BJ (cell line): ENCODE data around the gene NR2F1-AS1. TPM values are rescaled to one million over a fixed set of nuclear protein-coding genes. Genes with fewer than 3 reads are reported as not detected.

ENCODE experiments used
- CTCF ChIA-PET: fragments of 350-600 bp; formaldehyde crosslinking; extraction: SDS; loops from one replicate; lab custom pipeline; 2021; ENCODE audit warnings: antibody characterized with exemption, inconsistent platforms; lab: Yijun Ruan, JAX
- POLR2A ChIA-PET: fragments of 300-600 bp; sonication (Branson Sonifier 250); formaldehyde crosslinking; extraction: SDS; loops from one replicate; lab custom pipeline; 2021; ENCODE audit warnings: antibody characterized with exemption; lab: Charles Lee
- DNase-seq: peaks from one replicate; pipeline ENCODE4 v3.0.0-alpha.2; 2011; ENCODE audit warnings: low read depth
- H3K27me3 ChIP-seq: 2 replicates; pipeline ENCODE4 v1.6.0; 2011; ENCODE audit warnings: low read length; ENCODE audit not compliant: control insufficient read depth, insufficient read depth
- H3K36me3 ChIP-seq: 2 replicates; pipeline ENCODE4 v1.5.1; 2011; ENCODE audit warnings: low read length; ENCODE audit not compliant: control insufficient read depth, insufficient read depth
- H3K4me3 ChIP-seq: 2 replicates; pipeline ENCODE4 v1.5.1; 2011; ENCODE audit warnings: low read depth, mild to moderate bottlenecking, control low read depth, low read length
- CTCF ChIP-seq: IDR thresholded peaks from 2 replicates; pipeline ENCODE4 v1.5.1; 2011; ENCODE audit warnings: low read depth, mild to moderate bottlenecking, control low read depth, inconsistent platforms, low read length, moderate library complexity; ENCODE audit not compliant: insufficient read depth
- polyA plus RNA-seq: library from polyadenylated mRNA; depleted of rRNA; stranded (reverse); fragments of >200 nt; gene quantifications from 2 replicates; pipeline ENCODE4 v1.2.3, GENCODE V29; 2011

NR2F1-AS1 gene
- polyA plus RNA-seq, 1 experiment, result 13.7 TPM

GRCh38 chr5:93593476-93594131 is 12.6 kb upstream of the NR2F1-AS1 start:
- Histone ChIP-seq H3K36me3 (peaks cover 15% of the 10 kb centered on the region), H3K27me3 (no peaks in the 10 kb centered on the region), H3K4me3 (no peak overlapping the region)
- DNase-seq, result no peak
- no peak for TF ChIP-seq CTCF
- ChIA-PET CTCF (no interaction called here), POLR2A (no interaction called here)

- DNase-seq, result no peak
- Histone ChIP-seq H3K36me3 (peaks cover 18% of the 10 kb centered on the region), H3K27me3 (no peaks in the 10 kb centered on the region), H3K4me3 (no peak overlapping the region)
- POLR2A ChIA-PET, result no interaction called here
- CTCF ChIA-PET, result no interaction called here
- no peak for TF ChIP-seq CTCF
These were observed 11.9 kb upstream of the NR2F1-AS1 start for GRCh38 chr5:93592883-93593282.

- no peaks in the 10 kb centered on the region for H3K27me3 ChIP-seq
- peaks cover 24% of the 10 kb centered on the region for H3K36me3 ChIP-seq
- ChIA-PET POLR2A (no interaction called here), CTCF (interaction anchor here (1.0 to 1.5 kb wide), 2 partner anchors 16 to 18 kb away, joined by 3 to 4 read pairs; no protein-coding TSS in a partner anchor)
- TF ChIP-seq CTCF, result no peak
- DNase-seq, result no peak
- no peak overlapping the region for H3K4me3 ChIP-seq
These were observed 10.4 kb upstream of the NR2F1-AS1 start for GRCh38 chr5:93591323-93591945.

- peaks cover 22% of the 10 kb centered on the region for H3K36me3 ChIP-seq
- ChIA-PET CTCF (interaction anchor here (1.5 kb wide), 1 partner anchor 17 kb away, joined by 4 read pairs; no protein-coding TSS in a partner anchor), POLR2A (no interaction called here)
- no peak for TF ChIP-seq CTCF
- no peak overlapping the region for H3K4me3 ChIP-seq
- no peaks in the 10 kb centered on the region for H3K27me3 ChIP-seq
- no peak for DNase-seq
These were observed 9.5 kb upstream of the NR2F1-AS1 start for GRCh38 chr5:93590493-93590892.

GRCh38 chr5:93589829-93590215 is 8.8 kb upstream of the NR2F1-AS1 start:
- Histone ChIP-seq H3K4me3 (no peak overlapping the region), H3K36me3 (peaks cover 15% of the 10 kb centered on the region), H3K27me3 (no peaks in the 10 kb centered on the region)
- CTCF ChIA-PET, result no interaction called here
- no peak for DNase-seq
- POLR2A ChIA-PET, result no interaction called here
- TF ChIP-seq CTCF, result 0 out of 2 replicates have a peak, but pooled peaks have one; percentile 5
